DOHH2 (cell line): ENCODE results near the gene GPR176.

Source experiments
- H3F3A ChIP-seq: fragments of 200-600 bp; sonication (generic), shearing (Covaris generic); 2 replicates; pipeline ENCODE4 v1.6.0; 2016; ENCODE audit warnings: antibody characterized with exemption, mild to moderate bottlenecking; ENCODE audit not compliant: control insufficient read depth, insufficient read depth
- H3K27ac ChIP-seq: fragments of 200-600 bp; sonication (generic); 2 replicates; pipeline ENCODE4 v1.5.1; 2014; ENCODE audit warnings: low read depth, mild to moderate bottlenecking, low read length, moderate library complexity
- H3K27me3 ChIP-seq: fragments of 200-600 bp; sonication (generic); 2 replicates; pipeline ENCODE4 v1.6.1; 2014; ENCODE audit warnings: mild to moderate bottlenecking, low read length, mixed read lengths; ENCODE audit not compliant: control insufficient read depth
- H3K36me3 ChIP-seq: fragments of 200-600 bp; sonication (generic); 2 replicates; pipeline ENCODE4 v1.6.1; 2014; ENCODE audit warnings: mild to moderate bottlenecking, low read length, moderate library complexity, mixed read lengths; ENCODE audit not compliant: control insufficient read depth
- H3K4me1 ChIP-seq: fragments of 200-600 bp; sonication (generic); 2 replicates; pipeline ENCODE4 v1.6.1; 2014; ENCODE audit warnings: mild to moderate bottlenecking, low read length, mixed read lengths; ENCODE audit not compliant: control insufficient read depth
- H3K4me2 ChIP-seq: fragments of 200-600 bp; sonication (generic); 2 replicates; pipeline ENCODE4 v1.6.0; 2014; ENCODE audit warnings: mild to moderate bottlenecking, low read length, moderate library complexity
- H3K4me3 ChIP-seq: fragments of 200-600 bp; sonication (generic); 2 replicates; pipeline ENCODE4 v1.5.1; 2014; ENCODE audit warnings: mild to moderate bottlenecking, low read length, mixed read lengths
- H3K79me2 ChIP-seq: fragments of 200-600 bp; sonication (generic); 2 replicates; pipeline ENCODE4 v1.6.1; 2014; ENCODE audit warnings: mild to moderate bottlenecking, low read length, mixed read lengths; ENCODE audit not compliant: control insufficient read depth
- H3K9me2 ChIP-seq: fragments of 200-600 bp; sonication (generic); replicated peaks from 2 replicates; pipeline ENCODE4 v1.6.1; 2014; ENCODE audit warnings: mild to moderate bottlenecking, low read length, mixed read lengths; ENCODE audit not compliant: control insufficient read depth
- H3K9me3 ChIP-seq: fragments of 200-600 bp; sonication (generic); 2 replicates; pipeline ENCODE4 v1.6.1; 2014; ENCODE audit warnings: antibody characterized with exemption, low read length, mixed read lengths; ENCODE audit not compliant: control insufficient read depth, insufficient read depth
- H4K20me1 ChIP-seq: fragments of 200-600 bp; sonication (generic); 2 replicates; pipeline ENCODE4 v1.6.0; 2014; ENCODE audit warnings: low read depth, mild to moderate bottlenecking, antibody characterized with exemption, low read length, moderate library complexity; ENCODE audit not compliant: control insufficient read depth, insufficient read depth
- CTCF ChIP-seq: fragments of 200-600 bp; sonication (generic); IDR thresholded peaks from one replicate; pipeline ENCODE4 v1.5.1; 2014; ENCODE audit warnings: antibody characterized with exemption, mild to moderate bottlenecking, low read depth, low read length; ENCODE audit not compliant: poor library complexity, severe bottlenecking
- EZH2phosphoT487 ChIP-seq: fragments of 200-600 bp; sonication (generic); IDR thresholded peaks from 2 replicates; pipeline ENCODE4 v1.6.1; 2017; ENCODE audit warnings: borderline replicate concordance, mild to moderate bottlenecking, antibody characterized with exemption, low read length, moderate library complexity, mixed read lengths

The GPR176 gene

GRCh38 chr15:39804026-39804425, 116.0 kb downstream of the GPR176 start:
- no peak overlapping the region for H3K4me3 ChIP-seq
- H3K36me3 ChIP-seq = no peaks in the 10 kb centered on the region
- no peaks in the 10 kb centered on the region for H3K79me2 ChIP-seq
- H3K9me3 ChIP-seq = no peaks in the 10 kb centered on the region
- H3K27ac ChIP-seq = no peak overlapping the region
- H3F3A ChIP-seq = no peaks in the 10 kb centered on the region
- H4K20me1 ChIP-seq = no peaks in the 10 kb centered on the region
- H3K9me2 ChIP-seq = no peaks in the 10 kb centered on the region
- peaks cover 19% of the 10 kb centered on the region for H3K27me3 ChIP-seq
- no peaks in the 10 kb centered on the region for H3K4me1 ChIP-seq
- no peak overlapping the region for H3K4me2 ChIP-seq
- TF ChIP-seq CTCF (no peak), EZH2phosphoT487 (no peak)

GRCh38 chr15:39803016-39803415, 117.0 kb downstream of the GPR176 start:
- no peak for TF ChIP-seq CTCF
- TF ChIP-seq EZH2phosphoT487 = no peak
- Histone ChIP-seq H4K20me1 (no peaks in the 10 kb centered on the region), H3F3A (no peaks in the 10 kb centered on the region), H3K27ac (no peak overlapping the region), H3K4me3 (no peak overlapping the region), H3K4me1 (no peaks in the 10 kb centered on the region), H3K9me3 (no peaks in the 10 kb centered on the region), H3K9me2 (no peaks in the 10 kb centered on the region), H3K36me3 (no peaks in the 10 kb centered on the region), H3K4me2 (no peak overlapping the region), H3K27me3 (peaks cover 11% of the 10 kb centered on the region; the same call in 1 of the 2 replicates), H3K79me2 (no peaks in the 10 kb centered on the region)

GRCh38 chr15:39801641-39802309, 118.3 kb downstream of the GPR176 start:
- no peaks in the 10 kb centered on the region for H3K79me2 ChIP-seq
- H3K36me3 ChIP-seq = no peaks in the 10 kb centered on the region
- no peaks in the 10 kb centered on the region for H3K9me2 ChIP-seq
- H3K4me3 ChIP-seq = no peak overlapping the region
- TF ChIP-seq CTCF (peak; percentile 61), EZH2phosphoT487 (no peak)
- no peaks in the 10 kb centered on the region for H3K9me3 ChIP-seq
- no peak overlapping the region for H3K27ac ChIP-seq
- peaks cover 5% of the 10 kb centered on the region; the same call in 1 of the 2 replicates for H3K27me3 ChIP-seq
- H3K4me1 ChIP-seq = no peaks in the 10 kb centered on the region
- no peaks in the 10 kb centered on the region for H3F3A ChIP-seq
- no peaks in the 10 kb centered on the region for H4K20me1 ChIP-seq
- H3K4me2 ChIP-seq = no peak overlapping the region
